Calu3 (cell line): ENCODE measurements around the gene PRKAG2. TPM values are rescaled to one million over a fixed set of nuclear protein-coding genes. Genes with fewer than 3 reads are reported as not detected.

Experiments used
- BruUV-seq: library from RNA; stranded (reverse); fragments of 400-500 nt; replicated peaks from 2 replicates; lab custom pipeline; 2021; lab: Mats Ljungman, UMichigan
- CTCF ChIA-PET: fragments of 300-600 bp; sonication (Branson Sonifier 250); formaldehyde crosslinking; loops from one replicate; lab custom pipeline; 2022; ENCODE audit warnings: antibody characterized with exemption; lab: Charles Lee
- DNase-seq: peaks from one replicate; pipeline ENCODE4 v3.0.0; 2022
- H3K27ac Mint-ChIP-seq: one replicate; pipeline ENCODE4 v1.8.0; 2022; ENCODE audit warnings: mixed read lengths; ENCODE audit not compliant: unreplicated experiment
- H3K27me3 Mint-ChIP-seq: one replicate; pipeline ENCODE4 v1.8.0; 2022; ENCODE audit warnings: mixed read lengths; ENCODE audit not compliant: unreplicated experiment
- H3K36me3 Mint-ChIP-seq: one replicate; pipeline ENCODE4 v1.8.0; 2022; ENCODE audit warnings: mild to moderate bottlenecking, moderate library complexity, mixed read lengths; ENCODE audit not compliant: insufficient read depth, unreplicated experiment
- H3K4me1 Mint-ChIP-seq: one replicate; pipeline ENCODE4 v1.8.0; 2022; ENCODE audit warnings: mild to moderate bottlenecking, low read depth, mixed read lengths; ENCODE audit not compliant: unreplicated experiment
- H3K4me3 Mint-ChIP-seq: one replicate; pipeline ENCODE4 v1.8.0; 2022; ENCODE audit warnings: mild to moderate bottlenecking, low read depth, moderate library complexity, mixed read lengths; ENCODE audit not compliant: unreplicated experiment
- H3K9me3 Mint-ChIP-seq: one replicate; pipeline ENCODE4 v1.8.0; 2022; ENCODE audit warnings: low read depth, mixed read lengths; ENCODE audit not compliant: unreplicated experiment
- intact Hi-C: fragments of 100-400 bp; cut with micrococcal nuclease; formaldehyde crosslinking; loops from one replicate; pipeline ENCODE4 v1.10.0; 2022; ENCODE audit not compliant: unreplicated experiment
- total RNA-seq: library from RNA; stranded (reverse); gene quantifications from 2 replicates; pipeline ENCODE4 v1.2.3, GENCODE V29; 2022
- TF ChIP-seq, protein P1 (sequence below): fragments of 200-600 bp; IDR thresholded peaks from one replicate; pipeline ENCODE4 v1.8.0; 2022; ENCODE audit warnings: antibody characterized with exemption; ENCODE audit not compliant: unreplicated experiment

The PRKAG2 gene
- total RNA-seq, 1 experiment from 2014 or later = 22.4 TPM

DNA sequence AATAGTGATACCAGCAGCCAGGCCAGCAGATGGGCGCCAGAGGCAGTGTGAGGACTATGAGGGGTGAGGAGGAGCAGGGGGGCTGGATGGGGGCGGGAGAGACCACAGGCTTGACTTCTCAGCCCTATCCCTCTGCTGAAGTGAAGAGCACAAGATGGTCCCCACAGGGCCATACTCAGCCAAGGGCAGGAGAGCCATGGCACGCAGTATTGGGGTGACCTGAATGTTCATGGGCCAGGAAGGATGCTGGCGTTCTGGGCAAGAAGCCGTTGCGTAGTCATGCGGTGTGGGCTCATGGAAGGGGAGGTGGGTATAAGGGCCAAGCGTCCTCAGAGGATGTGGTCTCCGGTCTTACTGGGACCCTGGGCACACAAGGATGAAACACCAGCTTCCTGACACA lies 146.3 kb downstream of the PRKAG2 start:
- DNase-seq = no peak
- BruUV-seq = no TSS peak
- H3K9me3 Mint-ChIP-seq = no peaks in the 10 kb centered on the region
- peaks cover 31% of the 10 kb centered on the region for H3K4me1 Mint-ChIP-seq
- no peaks in the 10 kb centered on the region for H3K27me3 Mint-ChIP-seq
- no peak overlapping the region for H3K4me3 Mint-ChIP-seq
- CTCF ChIA-PET = interaction anchor here (1.0 kb wide), 1 partner anchor 12 kb away, joined by 3 read pairs; no protein-coding TSS in a partner anchor
- H3K27ac Mint-ChIP-seq = no peak overlapping the region
- peaks cover 13% of the 10 kb centered on the region for H3K36me3 Mint-ChIP-seq
- TF ChIP-seq, protein P1, sequence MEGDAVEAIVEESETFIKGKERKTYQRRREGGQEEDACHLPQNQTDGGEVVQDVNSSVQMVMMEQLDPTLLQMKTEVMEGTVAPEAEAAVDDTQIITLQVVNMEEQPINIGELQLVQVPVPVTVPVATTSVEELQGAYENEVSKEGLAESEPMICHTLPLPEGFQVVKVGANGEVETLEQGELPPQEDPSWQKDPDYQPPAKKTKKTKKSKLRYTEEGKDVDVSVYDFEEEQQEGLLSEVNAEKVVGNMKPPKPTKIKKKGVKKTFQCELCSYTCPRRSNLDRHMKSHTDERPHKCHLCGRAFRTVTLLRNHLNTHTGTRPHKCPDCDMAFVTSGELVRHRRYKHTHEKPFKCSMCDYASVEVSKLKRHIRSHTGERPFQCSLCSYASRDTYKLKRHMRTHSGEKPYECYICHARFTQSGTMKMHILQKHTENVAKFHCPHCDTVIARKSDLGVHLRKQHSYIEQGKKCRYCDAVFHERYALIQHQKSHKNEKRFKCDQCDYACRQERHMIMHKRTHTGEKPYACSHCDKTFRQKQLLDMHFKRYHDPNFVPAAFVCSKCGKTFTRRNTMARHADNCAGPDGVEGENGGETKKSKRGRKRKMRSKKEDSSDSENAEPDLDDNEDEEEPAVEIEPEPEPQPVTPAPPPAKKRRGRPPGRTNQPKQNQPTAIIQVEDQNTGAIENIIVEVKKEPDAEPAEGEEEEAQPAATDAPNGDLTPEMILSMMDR = no peak
- intact Hi-C loops = no loop called here

DNA sequence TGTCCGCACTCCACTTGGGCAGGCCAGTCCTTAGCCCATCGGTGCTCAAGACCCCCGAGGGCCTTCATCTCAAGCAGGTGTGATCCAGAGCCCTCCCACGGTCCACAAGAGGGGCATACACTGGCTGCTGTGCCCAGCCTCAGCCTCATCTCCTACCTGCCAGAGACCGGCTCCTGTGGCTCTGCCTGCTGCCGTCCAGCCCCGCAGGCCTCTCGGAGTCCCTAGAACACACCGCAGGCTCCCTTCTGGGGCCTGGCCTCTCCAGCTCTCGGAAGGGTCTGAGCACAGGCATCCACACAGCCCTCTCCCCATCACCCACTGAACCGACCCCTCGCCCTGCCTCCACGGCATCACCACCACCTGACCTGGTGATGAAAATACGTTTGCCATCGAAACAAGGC lies 147.4 kb downstream of the PRKAG2 start:
- Mint-ChIP-seq H3K36me3 (peaks cover 5% of the 10 kb centered on the region), H3K4me1 (peaks cover 32% of the 10 kb centered on the region), H3K27me3 (no peaks in the 10 kb centered on the region), H3K27ac (no peak overlapping the region), H3K9me3 (no peaks in the 10 kb centered on the region), H3K4me3 (no peak overlapping the region)
- CTCF ChIA-PET = no interaction called here
- intact Hi-C loops = no loop called here
- DNase-seq = no peak
- TF ChIP-seq, protein P1 = no peak
- BruUV-seq = no TSS peak

DNA sequence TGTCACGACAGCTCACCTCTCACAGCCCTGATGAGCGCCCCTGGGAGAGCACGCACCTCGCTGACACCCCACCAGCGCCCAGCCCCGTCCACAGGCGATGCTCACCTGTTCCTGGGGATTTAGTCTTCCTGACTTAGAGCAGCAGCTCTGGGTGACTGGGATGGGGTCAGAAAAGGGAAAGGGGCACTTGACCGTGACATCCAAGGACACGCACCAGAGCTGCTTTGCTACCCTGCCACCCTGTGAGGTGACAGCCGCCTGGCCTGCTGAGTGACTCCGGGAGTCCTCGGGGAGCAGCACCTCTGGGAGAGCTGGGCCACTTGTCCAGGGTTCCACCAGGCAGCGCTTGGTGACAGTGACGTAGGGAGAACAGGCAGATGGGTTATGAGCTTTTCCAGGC lies 148.2 kb downstream of the PRKAG2 start:
- TF ChIP-seq, protein P1 = no peak
- no peaks in the 10 kb centered on the region for H3K9me3 Mint-ChIP-seq
- DNase-seq = no peak
- no peaks in the 10 kb centered on the region for H3K27me3 Mint-ChIP-seq
- CTCF ChIA-PET = interaction anchor here (0.6 kb wide), 1 partner anchor 310 kb away, joined by 3 read pairs; no protein-coding TSS in a partner anchor
- intact Hi-C loops = no loop called here
- H3K4me3 Mint-ChIP-seq = no peak overlapping the region
- H3K36me3 Mint-ChIP-seq = peaks cover 5% of the 10 kb centered on the region
- no TSS peak for BruUV-seq
- peak overlapping the region; percentile 11 for H3K27ac Mint-ChIP-seq
- peaks cover 26% of the 10 kb centered on the region for H3K4me1 Mint-ChIP-seq

DNA sequence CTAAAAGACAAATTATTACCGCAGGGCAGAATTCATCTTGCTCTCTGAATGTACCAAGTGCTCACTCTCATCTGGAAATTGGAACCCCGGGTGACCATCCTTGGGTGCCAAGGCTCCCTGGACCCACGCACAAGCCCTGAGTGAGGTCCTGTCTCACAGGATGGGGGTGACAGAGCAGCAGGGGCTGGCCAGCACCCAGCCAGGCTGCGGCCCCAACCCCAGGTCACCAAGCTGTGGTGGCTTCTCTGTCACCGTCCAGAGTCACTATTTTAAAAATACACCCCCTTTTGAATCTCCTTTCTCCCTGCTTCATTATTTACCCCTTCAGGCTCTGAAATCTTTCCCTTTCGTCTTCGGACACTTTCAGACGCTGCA lies 148.6 kb downstream of the PRKAG2 start:
- peak overlapping the region; percentile 11 for H3K27ac Mint-ChIP-seq
- TF ChIP-seq, protein P1 = no peak
- H3K4me3 Mint-ChIP-seq = no peak overlapping the region
- H3K36me3 Mint-ChIP-seq = peaks cover 5% of the 10 kb centered on the region
- TSS peak; percentile 65 for BruUV-seq
- intact Hi-C loops = no loop called here
- H3K9me3 Mint-ChIP-seq = no peaks in the 10 kb centered on the region
- no peak for DNase-seq
- CTCF ChIA-PET = interaction anchor here (0.6 to 1.0 kb wide), 2 partner anchors 8 to 17 kb away, joined by 3 to 5 read pairs; no protein-coding TSS in a partner anchor
- no peaks in the 10 kb centered on the region for H3K27me3 Mint-ChIP-seq
- H3K4me1 Mint-ChIP-seq = peaks cover 26% of the 10 kb centered on the region
